ENCODE measurements around the gene ENKUR. TPM values are rescaled to one million over a fixed set of nuclear protein-coding genes. Genes with fewer than 3 reads are reported as not detected.

Gene ENKUR
- total RNA-seq, 1 donor from 2014 or later = 4.6 TPM

DNA sequence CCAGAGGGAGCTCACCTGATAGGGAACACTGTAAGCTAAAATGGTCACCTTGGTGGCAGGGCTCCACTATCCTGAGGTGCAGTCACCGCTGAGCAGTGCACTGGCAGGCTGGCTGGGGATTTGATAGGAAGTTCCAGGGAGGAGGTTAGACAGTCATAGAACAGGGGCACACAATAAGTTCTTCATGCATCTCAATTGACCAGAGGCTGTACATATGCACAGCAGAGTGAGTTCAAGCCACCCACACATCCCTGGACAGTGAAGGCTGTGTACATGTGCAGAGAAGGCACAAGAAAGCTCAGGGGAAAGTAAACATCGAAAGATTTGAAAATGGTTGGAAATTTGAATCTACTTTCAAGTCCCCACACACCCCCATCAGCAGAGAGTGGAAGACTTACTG, 77.4 kb downstream of the ENKUR start:
- Histone ChIP-seq H3K36me3 (ENCODE audit: control insufficient read depth, insufficient read depth, low read length) (no peaks in the 10 kb centered on the region), H3K4me3 (ENCODE audit: low read depth, low read length) (no peak overlapping the region), H3K27me3 (ENCODE audit: control insufficient read depth, insufficient read depth, low read length) (no peaks in the 10 kb centered on the region)
- no peak for DNase-seq (ENCODE audit: low read depth)
- TF ChIP-seq, protein P1, sequence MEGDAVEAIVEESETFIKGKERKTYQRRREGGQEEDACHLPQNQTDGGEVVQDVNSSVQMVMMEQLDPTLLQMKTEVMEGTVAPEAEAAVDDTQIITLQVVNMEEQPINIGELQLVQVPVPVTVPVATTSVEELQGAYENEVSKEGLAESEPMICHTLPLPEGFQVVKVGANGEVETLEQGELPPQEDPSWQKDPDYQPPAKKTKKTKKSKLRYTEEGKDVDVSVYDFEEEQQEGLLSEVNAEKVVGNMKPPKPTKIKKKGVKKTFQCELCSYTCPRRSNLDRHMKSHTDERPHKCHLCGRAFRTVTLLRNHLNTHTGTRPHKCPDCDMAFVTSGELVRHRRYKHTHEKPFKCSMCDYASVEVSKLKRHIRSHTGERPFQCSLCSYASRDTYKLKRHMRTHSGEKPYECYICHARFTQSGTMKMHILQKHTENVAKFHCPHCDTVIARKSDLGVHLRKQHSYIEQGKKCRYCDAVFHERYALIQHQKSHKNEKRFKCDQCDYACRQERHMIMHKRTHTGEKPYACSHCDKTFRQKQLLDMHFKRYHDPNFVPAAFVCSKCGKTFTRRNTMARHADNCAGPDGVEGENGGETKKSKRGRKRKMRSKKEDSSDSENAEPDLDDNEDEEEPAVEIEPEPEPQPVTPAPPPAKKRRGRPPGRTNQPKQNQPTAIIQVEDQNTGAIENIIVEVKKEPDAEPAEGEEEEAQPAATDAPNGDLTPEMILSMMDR (IDR thresholded peaks at IDR 0.05; ENCODE audit: insufficient read depth, low read length, poor library complexity, severe bottlenecking) = no peak

DNA sequence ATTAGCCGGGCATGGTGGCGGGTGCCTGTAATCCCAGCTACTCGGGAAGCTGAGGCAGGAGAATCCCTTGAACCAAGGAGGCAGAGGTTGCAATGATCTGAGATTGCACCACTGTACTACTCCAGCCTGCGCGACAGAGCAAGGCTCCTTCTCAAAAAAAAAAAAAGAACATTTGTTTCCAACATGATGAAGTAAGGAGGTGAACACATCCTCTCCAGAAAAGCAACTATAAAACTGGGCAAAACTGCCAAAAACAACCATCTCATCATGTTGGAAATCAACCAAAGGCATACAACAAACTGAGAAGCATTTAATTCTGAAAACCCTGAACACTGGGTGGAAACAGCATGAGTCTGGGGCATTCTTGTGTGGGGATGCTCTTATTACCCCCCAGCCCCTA, 77.9 kb downstream of the ENKUR start:
- TF ChIP-seq, protein P1 (IDR thresholded peaks at IDR 0.05; ENCODE audit: insufficient read depth, low read length, poor library complexity, severe bottlenecking) = no peak
- DNase-seq (ENCODE audit: low read depth) = no peak
- Histone ChIP-seq H3K36me3 (ENCODE audit: control insufficient read depth, insufficient read depth, low read length) (no peaks in the 10 kb centered on the region), H3K4me3 (ENCODE audit: low read depth, low read length) (no peak overlapping the region), H3K27me3 (ENCODE audit: control insufficient read depth, insufficient read depth, low read length) (no peaks in the 10 kb centered on the region)

DNA sequence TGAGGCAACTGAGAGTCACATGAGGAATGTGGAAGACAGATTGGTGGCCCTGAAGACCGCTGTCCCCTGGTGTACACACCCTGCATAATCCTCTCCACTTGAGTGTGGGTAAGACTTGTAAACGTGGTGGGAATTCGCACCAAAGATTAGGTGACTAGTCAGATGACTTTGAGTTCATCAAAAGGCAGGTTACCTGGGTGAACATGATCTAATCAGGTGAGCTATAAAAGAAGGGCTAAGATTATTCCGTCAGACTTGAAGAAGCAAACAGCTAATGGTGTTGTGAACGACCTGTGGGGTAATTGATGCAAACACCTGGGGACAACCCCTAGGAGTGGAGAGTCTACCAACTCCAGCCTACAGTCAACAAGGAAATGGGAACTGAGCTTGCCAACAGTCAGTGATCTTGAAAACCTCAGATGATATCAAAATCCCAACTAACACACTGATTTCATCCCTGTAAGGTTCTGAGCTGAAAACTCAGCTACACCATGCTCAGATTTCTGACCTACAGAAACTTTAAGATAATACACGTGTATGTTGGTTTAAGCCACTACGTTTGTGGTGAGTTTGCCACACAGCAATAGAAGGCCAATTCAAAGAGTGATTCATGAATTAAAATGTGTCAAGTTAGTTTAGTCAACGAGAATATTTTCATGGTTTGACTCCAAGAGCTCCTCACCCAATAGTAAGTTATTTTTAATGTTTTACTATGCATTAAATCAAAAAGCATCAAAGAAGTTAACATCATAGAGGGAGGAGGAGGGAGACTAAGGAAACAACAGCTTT, 80.3 kb downstream of the ENKUR start:
- TF ChIP-seq, protein P1 (IDR thresholded peaks at IDR 0.05; ENCODE audit: insufficient read depth, low read length, poor library complexity, severe bottlenecking) = no peak
- Histone ChIP-seq H3K36me3 (ENCODE audit: control insufficient read depth, insufficient read depth, low read length) (no peaks in the 10 kb centered on the region), H3K4me3 (ENCODE audit: low read depth, low read length) (no peak overlapping the region), H3K27me3 (ENCODE audit: control insufficient read depth, insufficient read depth, low read length) (no peaks in the 10 kb centered on the region)
- no peak for DNase-seq (ENCODE audit: low read depth)

Other genes starting within 250 kb of the ENKUR start
- 9.6 and 9.9 TPM in 2 replicates for gene PRTFDC1, start 63.6 kb downstream of the ENKUR start, total RNA-seq
- 3.2 and 4.6 TPM in 2 replicates for gene THNSL1, start 454 bp upstream of the ENKUR start, total RNA-seq
- not detected in 2 replicates for gene GPR158, start 158.8 kb upstream of the ENKUR start, total RNA-seq

All from kidney epithelial cell (primary cell).